H9 (cell line): ENCODE results near the gene NR5A1. TPM values are rescaled to one million over a fixed set of nuclear protein-coding genes. Genes with fewer than 3 reads are reported as not detected.
A peak's percentile ranks its signal among the peaks of the same experiment; 100 is the strongest.

Source experiments
- DNase-seq: peaks from one replicate; pipeline ENCODE4 v3.0.0-alpha.2; 2017
- H2AFZ ChIP-seq: one replicate; pipeline ENCODE4 v1.6.1; 2013; ENCODE audit warnings: mild to moderate bottlenecking, low read length, control low read depth, moderate library complexity
- H2AK5ac ChIP-seq: 2 replicates; pipeline ENCODE4 v1.6.1; 2013; ENCODE audit warnings: low read length, control low read depth, mixed read lengths; ENCODE audit not compliant: insufficient read length
- H2BK120ac ChIP-seq: one replicate; pipeline ENCODE4 v1.6.1; 2013; ENCODE audit warnings: low read depth, mild to moderate bottlenecking, low read length, control low read depth, inconsistent platforms; ENCODE audit not compliant: poor library complexity, severe bottlenecking
- H2BK12ac ChIP-seq: 2 replicates; pipeline ENCODE4 v1.6.1; 2013; ENCODE audit warnings: low read length, control low read depth, mixed read lengths, low read depth; ENCODE audit not compliant: insufficient read length
- H2BK15ac ChIP-seq: 2 replicates; pipeline ENCODE4 v1.6.1; 2013; ENCODE audit warnings: low read depth, low read length, control low read depth
- H2BK20ac ChIP-seq: one replicate; pipeline ENCODE4 v1.6.1; 2013; ENCODE audit warnings: low read depth, mild to moderate bottlenecking, low read length, control low read depth, inconsistent platforms; ENCODE audit not compliant: poor library complexity, severe bottlenecking
- H2BK5ac ChIP-seq: 2 replicates; pipeline ENCODE4 v1.6.1; 2013; ENCODE audit warnings: low read length, control low read depth, mixed read lengths; ENCODE audit not compliant: insufficient read length
- H3K14ac ChIP-seq: 2 replicates; pipeline ENCODE4 v1.6.1; 2013; ENCODE audit warnings: low read length, control low read depth; ENCODE audit not compliant: insufficient read depth
- H3K18ac ChIP-seq: 2 replicates; pipeline ENCODE4 v1.6.1; 2013; ENCODE audit warnings: low read depth, mild to moderate bottlenecking, mixed read lengths, low read length, control low read depth; ENCODE audit not compliant: insufficient read length
- H3K23ac ChIP-seq: 2 replicates; pipeline ENCODE4 v1.6.1; 2013; ENCODE audit warnings: low read length, control low read depth, mixed read lengths, low read depth; ENCODE audit not compliant: insufficient read length
- H3K23me2 ChIP-seq: 2 replicates; pipeline ENCODE4 v1.6.1; 2013; ENCODE audit warnings: low read depth, mild to moderate bottlenecking, mixed read lengths, low read length, control low read depth; ENCODE audit not compliant: insufficient read length, poor library complexity, severe bottlenecking
- H3K27ac ChIP-seq: 2 replicates; pipeline ENCODE4 v1.5.1; 2013; ENCODE audit warnings: low read length, control low read depth, mixed read lengths, low read depth; ENCODE audit not compliant: insufficient read length
- H3K27me3 ChIP-seq: 2 replicates; pipeline ENCODE4 v1.6.1; 2013; ENCODE audit warnings: low read length, control low read depth, inconsistent platforms; ENCODE audit not compliant: insufficient read depth
- H3K4ac ChIP-seq: 2 replicates; pipeline ENCODE4 v1.6.1; 2013; ENCODE audit warnings: low read depth, mild to moderate bottlenecking, control low read depth, inconsistent platforms, low read length, moderate library complexity
- H3K4me1 ChIP-seq: 2 replicates; pipeline ENCODE4 v1.6.1; 2013; ENCODE audit warnings: low read length, control low read depth, inconsistent platforms; ENCODE audit not compliant: insufficient read depth
- H3K4me2 ChIP-seq: 2 replicates; pipeline ENCODE4 v1.6.1; 2013; ENCODE audit warnings: low read length, control low read depth, mixed read lengths; ENCODE audit not compliant: insufficient read length, insufficient read depth
- H3K56ac ChIP-seq: 2 replicates; pipeline ENCODE4 v1.6.1; 2013; ENCODE audit warnings: low read depth, mild to moderate bottlenecking, mixed read lengths, low read length, control low read depth; ENCODE audit not compliant: insufficient read length
- H3K79me1 ChIP-seq: 2 replicates; pipeline ENCODE4 v1.6.1; 2013; ENCODE audit warnings: low read depth, mild to moderate bottlenecking, moderate library complexity, low read length, control low read depth, inconsistent platforms; ENCODE audit not compliant: insufficient read depth, poor library complexity, severe bottlenecking
- H3K79me2 ChIP-seq: 2 replicates; pipeline ENCODE4 v1.6.1; 2013; ENCODE audit warnings: low read length, control low read depth, inconsistent platforms; ENCODE audit not compliant: insufficient read depth
- H3K9ac ChIP-seq: 2 replicates; pipeline ENCODE4 v1.6.1; 2013; ENCODE audit warnings: low read length, control low read depth, mixed read lengths; ENCODE audit not compliant: insufficient read length; ENCODE audit errors: extremely low read depth
- H3K9me3 ChIP-seq: one replicate; pipeline ENCODE4 v1.6.1; 2013; ENCODE audit warnings: low read depth, low read length, inconsistent platforms; ENCODE audit not compliant: control insufficient read depth
- H3T11ph ChIP-seq: one replicate; pipeline ENCODE4 v1.6.1; 2013; ENCODE audit warnings: mild to moderate bottlenecking, low read length, control low read depth, inconsistent platforms
- H4K20me1 ChIP-seq: one replicate; pipeline ENCODE4 v1.6.1; 2013; ENCODE audit not compliant: control insufficient read depth, insufficient read length, insufficient read depth
- H4K5ac ChIP-seq: 2 replicates; pipeline ENCODE4 v1.6.1; 2013; ENCODE audit warnings: low read depth, mild to moderate bottlenecking, mixed read lengths, low read length, control low read depth; ENCODE audit not compliant: insufficient read length
- H4K8ac ChIP-seq: replicated peaks from 2 replicates; pipeline ENCODE4 v1.6.1; 2013; ENCODE audit warnings: low read length, control low read depth, mixed read lengths, low read depth; ENCODE audit not compliant: insufficient read length
- H4K91ac ChIP-seq: 2 replicates; pipeline ENCODE4 v1.6.1; 2013; ENCODE audit warnings: low read depth, mild to moderate bottlenecking, moderate library complexity, mixed read lengths, low read length, control low read depth; ENCODE audit not compliant: insufficient read length
- H3K27ac Mint-ChIP-seq, 3 experiments: 2 replicates in 2 of 3; 3 replicates in 1 of 3; pipeline ENCODE4 v1.8.0; 2020 to 2021; ENCODE audit warnings: mixed read lengths in 3 of 3, mild to moderate bottlenecking in 1 of 3, moderate library complexity in 1 of 3
- H3K27me3 Mint-ChIP-seq: 2 replicates; pipeline ENCODE4 v1.8.0; 2021; ENCODE audit warnings: low read depth, mild to moderate bottlenecking, moderate library complexity, mixed read lengths
- H3K36me3 Mint-ChIP-seq, 3 experiments: 2 replicates in 2 of 3; 3 replicates in 1 of 3; pipeline ENCODE4 v1.8.0; 2020 to 2021; ENCODE audit warnings: low read depth in 3 of 3, mixed read lengths in 3 of 3; ENCODE audit not compliant: insufficient read depth in 1 of 3
- H3K4me1 Mint-ChIP-seq, 2 experiments: 2 replicates each; pipeline ENCODE4 v1.8.0; 2020; ENCODE audit warnings: mixed read lengths in 2 of 2
- H3K4me3 Mint-ChIP-seq, 2 experiments: 2 replicates in 1 of 2; 3 replicates in 1 of 2; pipeline ENCODE4 v1.8.0; 2020 to 2021; ENCODE audit warnings: mild to moderate bottlenecking in 2 of 2, mixed read lengths in 2 of 2, moderate library complexity in 1 of 2
- H3K9me3 Mint-ChIP-seq, 2 experiments: 2 replicates in 1 of 2; 3 replicates in 1 of 2; pipeline ENCODE4 v1.8.0; 2020; ENCODE audit warnings: mild to moderate bottlenecking in 2 of 2, mixed read lengths in 2 of 2, moderate library complexity in 1 of 2
- WGBS: extraction: QIAGEN DNeasy Blood & Tissue Kit; methylation state at CpG from one replicate; pipeline ENCODE4 v1.1.7; 2013; ENCODE audit warnings: missing lambda C conversion rate, low lambda C conversion rate, mixed read lengths; ENCODE audit not compliant: insufficient read length; ENCODE audit errors: extremely low coverage; 5-methylcytosine and 5-hydroxymethylcytosine counted together
- total RNA-seq: library from RNA; stranded (reverse); gene quantifications from 2 replicates; pipeline ENCODE4 v1.2.1, GENCODE V29; 2021
- TF ChIP-seq, protein P1 (sequence below): fragments of 200-600 bp; sonication (generic); conservative IDR thresholded peaks from 3 replicates; pipeline ENCODE4 v1.8.0; 2021; ENCODE audit warnings: antibody characterized with exemption, mild to moderate bottlenecking

NR5A1 gene
- total RNA-seq, 1 experiment from 2014 or later = 0.37 TPM

GRCh38 chr9:124456341-124457078 is 50.7 kb downstream of the NR5A1 start:
- no peak overlapping the region for H2BK12ac ChIP-seq
- H3K27ac ChIP-seq = no peak overlapping the region
- Mint-ChIP-seq H3K9me3 (no peaks in the 10 kb centered on the region), H3K4me1 (peaks cover 7 to 12% of the 10 kb centered on the region in 2 experiments), H3K27ac (peak overlapping the region in 2 of 3 experiments; percentile 63 to 74; a peak in 4 of 7 replicates), H3K36me3 (no peaks in the 10 kb centered on the region), H3K4me3 (no peak overlapping the region; a peak in 1 of 5 replicates), H3K27me3 (peaks cover 19% of the 10 kb centered on the region)
- no peak overlapping the region for H4K8ac ChIP-seq
- H2BK15ac ChIP-seq = no peak overlapping the region
- TF ChIP-seq, protein P1, sequence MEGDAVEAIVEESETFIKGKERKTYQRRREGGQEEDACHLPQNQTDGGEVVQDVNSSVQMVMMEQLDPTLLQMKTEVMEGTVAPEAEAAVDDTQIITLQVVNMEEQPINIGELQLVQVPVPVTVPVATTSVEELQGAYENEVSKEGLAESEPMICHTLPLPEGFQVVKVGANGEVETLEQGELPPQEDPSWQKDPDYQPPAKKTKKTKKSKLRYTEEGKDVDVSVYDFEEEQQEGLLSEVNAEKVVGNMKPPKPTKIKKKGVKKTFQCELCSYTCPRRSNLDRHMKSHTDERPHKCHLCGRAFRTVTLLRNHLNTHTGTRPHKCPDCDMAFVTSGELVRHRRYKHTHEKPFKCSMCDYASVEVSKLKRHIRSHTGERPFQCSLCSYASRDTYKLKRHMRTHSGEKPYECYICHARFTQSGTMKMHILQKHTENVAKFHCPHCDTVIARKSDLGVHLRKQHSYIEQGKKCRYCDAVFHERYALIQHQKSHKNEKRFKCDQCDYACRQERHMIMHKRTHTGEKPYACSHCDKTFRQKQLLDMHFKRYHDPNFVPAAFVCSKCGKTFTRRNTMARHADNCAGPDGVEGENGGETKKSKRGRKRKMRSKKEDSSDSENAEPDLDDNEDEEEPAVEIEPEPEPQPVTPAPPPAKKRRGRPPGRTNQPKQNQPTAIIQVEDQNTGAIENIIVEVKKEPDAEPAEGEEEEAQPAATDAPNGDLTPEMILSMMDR = no peak
- H3K23me2 ChIP-seq = no peaks in the 10 kb centered on the region
- no peak overlapping the region for H4K5ac ChIP-seq
- H3K4me1 ChIP-seq = no peaks in the 10 kb centered on the region
- no peak overlapping the region for H3K23ac ChIP-seq
- no peak overlapping the region for H2AK5ac ChIP-seq
- H2BK20ac ChIP-seq = no peak overlapping the region
- no peaks in the 10 kb centered on the region for H3K79me2 ChIP-seq
- H3T11ph ChIP-seq = no peak overlapping the region
- H3K56ac ChIP-seq = no peak overlapping the region
- H3K4me2 ChIP-seq = no peak overlapping the region
- no peak overlapping the region for H2BK5ac ChIP-seq
- H4K20me1 ChIP-seq = peaks cover 2% of the 10 kb centered on the region
- peaks cover 12% of the 10 kb centered on the region for H3K27me3 ChIP-seq
- H3K14ac ChIP-seq = no peak overlapping the region
- H3K79me1 ChIP-seq = no peaks in the 10 kb centered on the region
- no peak overlapping the region for H2BK120ac ChIP-seq
- H3K4ac ChIP-seq = no peak overlapping the region
- no peak overlapping the region for H3K9ac ChIP-seq
- H3K9me3 ChIP-seq = no peaks in the 10 kb centered on the region
- peak; percentile 28 for DNase-seq
- H4K91ac ChIP-seq = no peak overlapping the region
- H2AFZ ChIP-seq = no peak overlapping the region
- H3K18ac ChIP-seq = no peak overlapping the region
- WGBS = no CpG with 5 or more reads among the region's 15 CpGs
